GM23338 (cell line): Measurements from ENCODE around the gene ARHGEF37. TPM values are rescaled to one million over a fixed set of nuclear protein-coding genes. Genes with fewer than 3 reads are reported as not detected.

Experiments used
- ATAC-seq: fragments of 200-7000 bp; cut with Tn5 transposase; 3 replicates; pipeline ENCODE4 v1.9.1; 2020
- DNase-seq: peaks from one replicate; pipeline ENCODE4 v3.0.0-alpha.2; 2015; ENCODE audit warnings: low spot score
- H2AFZ ChIP-seq: fragments of 200-600 bp; sonication (generic); 2 replicates; pipeline ENCODE4 v1.8.0; 2016; ENCODE audit warnings: antibody characterized with exemption, mild to moderate bottlenecking, moderate library complexity
- H3F3A ChIP-seq: fragments of 200-600 bp; sonication (generic); replicated peaks from 2 replicates; pipeline ENCODE4 v1.8.0; 2017; ENCODE audit warnings: antibody characterized with exemption, mixed run types, low read depth
- H3K27ac ChIP-seq: fragments of 200-600 bp; sonication (generic); 2 replicates; pipeline ENCODE4 v1.6.1; 2016; ENCODE audit warnings: low read depth
- H3K27me3 ChIP-seq: fragments of 200-600 bp; sonication (generic); 2 replicates; pipeline ENCODE4 v1.8.0; 2016; ENCODE audit warnings: mild to moderate bottlenecking, mixed run types, moderate library complexity; ENCODE audit not compliant: insufficient read depth
- H3K36me3 ChIP-seq: fragments of 200-600 bp; sonication (generic); 2 replicates; pipeline ENCODE4 v1.8.0; 2016; ENCODE audit warnings: mild to moderate bottlenecking; ENCODE audit not compliant: insufficient read depth
- H3K4me1 ChIP-seq: fragments of 200-600 bp; sonication (generic); 2 replicates; pipeline ENCODE4 v1.8.0; 2016; ENCODE audit warnings: mild to moderate bottlenecking, moderate library complexity; ENCODE audit not compliant: insufficient read depth
- H3K4me2 ChIP-seq: fragments of 200-600 bp; sonication (generic); 2 replicates; pipeline ENCODE4 v1.7.1; 2017; ENCODE audit warnings: mixed run types
- H3K4me3 ChIP-seq: fragments of 200-600 bp; sonication (generic); 2 replicates; pipeline ENCODE4 v1.6.1; 2016; ENCODE audit warnings: mixed run types
- H3K79me2 ChIP-seq: fragments of 200-600 bp; sonication (generic); replicated peaks from 2 replicates; pipeline ENCODE4 v1.8.0; 2017; ENCODE audit warnings: mild to moderate bottlenecking; ENCODE audit not compliant: insufficient read depth
- H3K9me2 ChIP-seq: fragments of 200-600 bp; sonication (generic); 2 replicates; pipeline ENCODE4 v1.8.0; 2017; ENCODE audit not compliant: insufficient read depth
- H4K20me1 ChIP-seq: fragments of 200-600 bp; sonication (generic); replicated peaks from 2 replicates; pipeline ENCODE4 v1.8.0; 2017; ENCODE audit warnings: mild to moderate bottlenecking; ENCODE audit not compliant: insufficient read depth
- H3K27ac Mint-ChIP-seq: 2 replicates; pipeline ENCODE4 v1.8.0; 2020; ENCODE audit warnings: inconsistent platforms, mild to moderate bottlenecking, moderate library complexity, mixed read lengths
- H3K27me3 Mint-ChIP-seq: 3 replicates; pipeline ENCODE4 v1.8.0; 2022; ENCODE audit warnings: low read depth, mild to moderate bottlenecking, moderate library complexity, mixed read lengths, inconsistent platforms; ENCODE audit not compliant: insufficient read depth, poor library complexity
- H3K36me3 Mint-ChIP-seq: 3 replicates; pipeline ENCODE4 v1.8.0; 2021; ENCODE audit warnings: low read depth, mild to moderate bottlenecking, inconsistent platforms, moderate library complexity, mixed read lengths
- H3K4me1 Mint-ChIP-seq: 3 replicates; pipeline ENCODE4 v1.8.0; 2020; ENCODE audit warnings: mild to moderate bottlenecking, inconsistent platforms, mixed read lengths
- H3K4me3 Mint-ChIP-seq: 3 replicates; pipeline ENCODE4 v1.8.0; 2021; ENCODE audit warnings: moderate library complexity, mild to moderate bottlenecking, inconsistent platforms, mixed read lengths
- H3K9me3 Mint-ChIP-seq: 3 replicates; pipeline ENCODE4 v1.8.0; 2020; ENCODE audit warnings: moderate library complexity, mild to moderate bottlenecking, inconsistent platforms, mixed read lengths
- CREB1 ChIP-seq: fragments of 250-450 bp; sonication (Bioruptor Pico); IDR thresholded peaks from 2 replicates; pipeline ENCODE4 v1.5.0; 2020; ENCODE audit warnings: low read depth, mild to moderate bottlenecking, moderate library complexity
- EZH2 ChIP-seq: fragments of 200-600 bp; sonication (generic); IDR thresholded peaks from one replicate; pipeline ENCODE4 v1.8.0; 2017; ENCODE audit warnings: antibody characterized with exemption, mild to moderate bottlenecking, low read depth; ENCODE audit not compliant: unreplicated experiment
- EZH2phosphoT487 ChIP-seq: fragments of 200-600 bp; sonication (generic); IDR thresholded peaks from one replicate; pipeline ENCODE4 v1.8.1; 2018; ENCODE audit warnings: antibody characterized with exemption; ENCODE audit not compliant: unreplicated experiment
- JUNB ChIP-seq: IDR thresholded peaks from one replicate; pipeline ENCODE4 v1.6.1; 2016; ENCODE audit warnings: antibody characterized with exemption; ENCODE audit not compliant: unreplicated experiment
- NANOG ChIP-seq: IDR thresholded peaks from 2 replicates; pipeline ENCODE4 v1.6.1; 2016; ENCODE audit warnings: antibody characterized with exemption, borderline replicate concordance
- POLR2AphosphoS5 ChIP-seq: IDR thresholded peaks from 2 replicates; pipeline ENCODE4 v1.6.1; 2016; ENCODE audit warnings: antibody characterized with exemption, low read depth
- STAT1 ChIP-seq: IDR thresholded peaks from one replicate; pipeline ENCODE4 v1.6.1; 2016; ENCODE audit warnings: antibody characterized with exemption; ENCODE audit not compliant: unreplicated experiment
- ZNF114 ChIP-seq: fragments of 250-450 bp; sonication (Bioruptor Pico); IDR thresholded peaks from 2 replicates; pipeline ENCODE4 v1.5.0; 2020; ENCODE audit warnings: mild to moderate bottlenecking, moderate library complexity
- ZNF331 ChIP-seq: fragments of 250-450 bp; sonication (Bioruptor Pico); IDR thresholded peaks from 2 replicates; pipeline ENCODE4 v1.5.0; 2020; ENCODE audit warnings: low read depth, mild to moderate bottlenecking, moderate library complexity
- polyA plus RNA-seq: library from polyadenylated mRNA; unstranded; fragments of >200 nt; fragmentation: Nextera tagmentation; extraction: Ambion mirVana; gene quantifications from 2 replicates; pipeline ENCODE4 v1.2.1, GENCODE V29; 2016
- total RNA-seq: library from RNA; depleted of rRNA; stranded (reverse); fragments of >200 nt; shearing (Covaris generic); gene quantifications from 2 replicates; pipeline ENCODE4 v1.2.3, GENCODE V29; 2014
- TF ChIP-seq, protein P1 (sequence below): IDR thresholded peaks from 2 replicates; pipeline ENCODE4 v1.6.1; 2016; ENCODE audit warnings: antibody characterized with exemption
- TF ChIP-seq, protein P2 (sequence below): fragments of 250-450 bp; sonication (Bioruptor Pico); IDR thresholded peaks from 2 replicates; pipeline ENCODE4 v1.5.0; 2020; ENCODE audit warnings: mild to moderate bottlenecking, moderate library complexity
- TF ChIP-seq, protein P3 (sequence below): IDR thresholded peaks from one replicate; pipeline ENCODE4 v1.6.1; 2018; ENCODE audit warnings: antibody characterized with exemption; ENCODE audit not compliant: unreplicated experiment
- TF ChIP-seq, protein P4 (sequence below), 2 experiments: fragments of 200-600 bp in 1 of 2; sonication (generic) in 1 of 2; conservative IDR thresholded peaks; 2 replicates each; pipeline versions ENCODE4 v1.5.1 to v1.6.1; 2016 to 2017; ENCODE audit warnings: antibody characterized with exemption in 2 of 2, low read depth in 2 of 2, mild to moderate bottlenecking in 2 of 2, moderate library complexity in 1 of 2

ARHGEF37 gene
- total and polyA plus RNA-seq, 2 experiments from 2014 or later: 0.14 to 0.79 TPM

DNA sequence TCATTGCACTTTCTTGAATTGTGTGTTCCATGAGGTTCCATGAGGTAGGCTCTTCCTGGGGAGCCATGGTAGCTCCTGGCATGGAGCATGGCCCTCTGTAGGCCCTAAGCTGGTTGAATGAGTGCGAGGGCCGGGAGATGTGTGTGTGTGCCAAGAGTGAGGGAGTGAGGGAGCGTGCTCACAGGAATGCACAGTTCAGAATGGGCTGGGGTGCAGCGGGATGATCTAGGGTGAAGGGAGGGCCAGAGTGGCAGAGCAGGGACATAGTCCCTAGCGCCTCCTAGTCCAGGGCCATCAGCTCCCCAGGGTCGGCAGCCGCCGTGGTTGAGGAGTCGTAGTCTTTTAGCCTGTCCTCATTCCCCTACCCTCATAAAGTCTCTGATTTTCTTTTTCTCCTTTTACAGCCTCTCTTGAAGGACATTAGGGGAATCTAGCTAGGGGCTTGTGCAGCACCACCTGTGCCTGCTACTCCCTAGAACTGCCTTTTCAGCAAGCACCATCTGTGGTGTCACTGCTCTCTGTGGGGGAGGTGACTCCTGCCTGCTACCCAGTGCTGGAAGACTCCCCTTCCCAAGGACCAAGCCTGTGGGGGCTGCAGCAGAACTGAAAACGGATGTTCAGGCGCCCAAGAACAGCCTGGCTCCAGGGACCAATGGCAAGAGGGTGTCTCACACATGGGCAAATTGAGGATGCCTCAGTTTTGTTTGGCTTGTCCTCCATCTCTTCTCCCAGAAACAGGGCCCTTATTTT lies 83.5 kb downstream of the ARHGEF37 start:
- Histone ChIP-seq H3K4me3 (no peak overlapping the region), H3K79me2 (no peaks in the 10 kb centered on the region), H3K27ac (no peak overlapping the region), H3F3A (no peaks in the 10 kb centered on the region), H2AFZ (no peak overlapping the region), H4K20me1 (no peaks in the 10 kb centered on the region), H3K36me3 (no peaks in the 10 kb centered on the region), H3K27me3 (no peaks in the 10 kb centered on the region), H3K4me2 (no peak overlapping the region), H3K9me2 (no peaks in the 10 kb centered on the region), H3K4me1 (no peaks in the 10 kb centered on the region)
- peaks cover 4% of the 10 kb centered on the region; the same call in 2 of the 3 replicates for H3K36me3 Mint-ChIP-seq
- H3K4me1 Mint-ChIP-seq: no peaks in the 10 kb centered on the region; the same call in 2 of the 3 replicates
- H3K27me3 Mint-ChIP-seq: peaks cover 4% of the 10 kb centered on the region
- H3K27ac Mint-ChIP-seq: no peak overlapping the region
- H3K4me3 Mint-ChIP-seq: no peak overlapping the region
- no peak for DNase-seq
- no peak for TF ChIP-seq ZNF331 (CRISPR knock-in tag)
- no peak for TF ChIP-seq ZNF114 (CRISPR knock-in tag)
- TF ChIP-seq, protein P1, sequence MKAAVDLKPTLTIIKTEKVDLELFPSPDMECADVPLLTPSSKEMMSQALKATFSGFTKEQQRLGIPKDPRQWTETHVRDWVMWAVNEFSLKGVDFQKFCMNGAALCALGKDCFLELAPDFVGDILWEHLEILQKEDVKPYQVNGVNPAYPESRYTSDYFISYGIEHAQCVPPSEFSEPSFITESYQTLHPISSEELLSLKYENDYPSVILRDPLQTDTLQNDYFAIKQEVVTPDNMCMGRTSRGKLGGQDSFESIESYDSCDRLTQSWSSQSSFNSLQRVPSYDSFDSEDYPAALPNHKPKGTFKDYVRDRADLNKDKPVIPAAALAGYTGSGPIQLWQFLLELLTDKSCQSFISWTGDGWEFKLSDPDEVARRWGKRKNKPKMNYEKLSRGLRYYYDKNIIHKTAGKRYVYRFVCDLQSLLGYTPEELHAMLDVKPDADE: no peak
- TF ChIP-seq, protein P2, sequence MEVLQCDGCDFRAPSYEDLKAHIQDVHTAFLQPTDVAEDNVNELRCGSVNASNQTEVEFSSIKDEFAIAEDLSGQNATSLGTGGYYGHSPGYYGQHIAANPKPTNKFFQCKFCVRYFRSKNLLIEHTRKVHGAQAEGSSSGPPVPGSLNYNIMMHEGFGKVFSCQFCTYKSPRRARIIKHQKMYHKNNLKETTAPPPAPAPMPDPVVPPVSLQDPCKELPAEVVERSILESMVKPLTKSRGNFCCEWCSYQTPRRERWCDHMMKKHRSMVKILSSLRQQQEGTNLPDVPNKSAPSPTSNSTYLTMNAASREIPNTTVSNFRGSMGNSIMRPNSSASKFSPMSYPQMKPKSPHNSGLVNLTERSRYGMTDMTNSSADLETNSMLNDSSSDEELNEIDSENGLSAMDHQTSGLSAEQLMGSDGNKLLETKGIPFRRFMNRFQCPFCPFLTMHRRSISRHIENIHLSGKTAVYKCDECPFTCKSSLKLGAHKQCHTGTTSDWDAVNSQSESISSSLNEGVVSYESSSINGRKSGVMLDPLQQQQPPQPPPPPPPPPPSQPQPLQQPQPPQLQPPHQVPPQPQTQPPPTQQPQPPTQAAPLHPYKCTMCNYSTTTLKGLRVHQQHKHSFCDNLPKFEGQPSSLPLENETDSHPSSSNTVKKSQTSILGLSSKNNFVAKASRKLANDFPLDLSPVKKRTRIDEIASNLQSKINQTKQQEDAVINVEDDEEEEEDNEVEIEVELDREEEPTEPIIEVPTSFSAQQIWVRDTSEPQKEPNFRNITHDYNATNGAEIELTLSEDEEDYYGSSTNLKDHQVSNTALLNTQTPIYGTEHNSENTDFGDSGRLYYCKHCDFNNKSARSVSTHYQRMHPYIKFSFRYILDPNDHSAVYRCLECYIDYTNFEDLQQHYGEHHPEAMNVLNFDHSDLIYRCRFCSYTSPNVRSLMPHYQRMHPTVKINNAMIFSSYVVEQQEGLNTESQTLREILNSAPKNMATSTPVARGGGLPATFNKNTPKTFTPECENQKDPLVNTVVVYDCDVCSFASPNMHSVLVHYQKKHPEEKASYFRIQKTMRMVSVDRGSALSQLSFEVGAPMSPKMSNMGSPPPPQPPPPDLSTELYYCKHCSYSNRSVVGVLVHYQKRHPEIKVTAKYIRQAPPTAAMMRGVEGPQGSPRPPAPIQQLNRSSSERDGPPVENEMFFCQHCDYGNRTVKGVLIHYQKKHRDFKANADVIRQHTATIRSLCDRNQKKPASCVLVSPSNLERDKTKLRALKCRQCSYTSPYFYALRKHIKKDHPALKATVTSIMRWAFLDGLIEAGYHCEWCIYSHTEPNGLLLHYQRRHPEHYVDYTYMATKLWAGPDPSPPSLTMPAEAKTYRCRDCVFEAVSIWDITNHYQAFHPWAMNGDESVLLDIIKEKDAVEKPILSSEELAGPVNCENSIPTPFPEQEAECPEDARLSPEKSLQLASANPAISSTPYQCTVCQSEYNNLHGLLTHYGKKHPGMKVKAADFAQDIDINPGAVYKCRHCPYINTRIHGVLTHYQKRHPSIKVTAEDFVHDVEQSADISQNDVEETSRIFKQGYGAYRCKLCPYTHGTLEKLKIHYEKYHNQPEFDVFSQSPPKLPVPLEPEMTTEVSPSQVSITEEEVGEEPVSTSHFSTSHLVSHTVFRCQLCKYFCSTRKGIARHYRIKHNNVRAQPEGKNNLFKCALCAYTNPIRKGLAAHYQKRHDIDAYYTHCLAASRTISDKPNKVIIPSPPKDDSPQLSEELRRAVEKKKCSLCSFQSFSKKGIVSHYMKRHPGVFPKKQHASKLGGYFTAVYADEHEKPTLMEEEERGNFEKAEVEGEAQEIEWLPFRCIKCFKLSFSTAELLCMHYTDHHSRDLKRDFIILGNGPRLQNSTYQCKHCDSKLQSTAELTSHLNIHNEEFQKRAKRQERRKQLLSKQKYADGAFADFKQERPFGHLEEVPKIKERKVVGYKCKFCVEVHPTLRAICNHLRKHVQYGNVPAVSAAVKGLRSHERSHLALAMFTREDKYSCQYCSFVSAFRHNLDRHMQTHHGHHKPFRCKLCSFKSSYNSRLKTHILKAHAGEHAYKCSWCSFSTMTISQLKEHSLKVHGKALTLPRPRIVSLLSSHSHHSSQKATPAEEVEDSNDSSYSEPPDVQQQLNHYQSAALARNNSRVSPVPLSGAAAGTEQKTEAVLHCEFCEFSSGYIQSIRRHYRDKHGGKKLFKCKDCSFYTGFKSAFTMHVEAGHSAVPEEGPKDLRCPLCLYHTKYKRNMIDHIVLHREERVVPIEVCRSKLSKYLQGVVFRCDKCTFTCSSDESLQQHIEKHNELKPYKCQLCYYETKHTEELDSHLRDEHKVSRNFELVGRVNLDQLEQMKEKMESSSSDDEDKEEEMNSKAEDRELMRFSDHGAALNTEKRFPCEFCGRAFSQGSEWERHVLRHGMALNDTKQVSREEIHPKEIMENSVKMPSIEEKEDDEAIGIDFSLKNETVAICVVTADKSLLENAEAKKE (CRISPR knock-in tag): no peak
- no peak for TF ChIP-seq CREB1
- no peak for TF ChIP-seq STAT1
- TF ChIP-seq EZH2: no peak
- TF ChIP-seq, protein P3, sequence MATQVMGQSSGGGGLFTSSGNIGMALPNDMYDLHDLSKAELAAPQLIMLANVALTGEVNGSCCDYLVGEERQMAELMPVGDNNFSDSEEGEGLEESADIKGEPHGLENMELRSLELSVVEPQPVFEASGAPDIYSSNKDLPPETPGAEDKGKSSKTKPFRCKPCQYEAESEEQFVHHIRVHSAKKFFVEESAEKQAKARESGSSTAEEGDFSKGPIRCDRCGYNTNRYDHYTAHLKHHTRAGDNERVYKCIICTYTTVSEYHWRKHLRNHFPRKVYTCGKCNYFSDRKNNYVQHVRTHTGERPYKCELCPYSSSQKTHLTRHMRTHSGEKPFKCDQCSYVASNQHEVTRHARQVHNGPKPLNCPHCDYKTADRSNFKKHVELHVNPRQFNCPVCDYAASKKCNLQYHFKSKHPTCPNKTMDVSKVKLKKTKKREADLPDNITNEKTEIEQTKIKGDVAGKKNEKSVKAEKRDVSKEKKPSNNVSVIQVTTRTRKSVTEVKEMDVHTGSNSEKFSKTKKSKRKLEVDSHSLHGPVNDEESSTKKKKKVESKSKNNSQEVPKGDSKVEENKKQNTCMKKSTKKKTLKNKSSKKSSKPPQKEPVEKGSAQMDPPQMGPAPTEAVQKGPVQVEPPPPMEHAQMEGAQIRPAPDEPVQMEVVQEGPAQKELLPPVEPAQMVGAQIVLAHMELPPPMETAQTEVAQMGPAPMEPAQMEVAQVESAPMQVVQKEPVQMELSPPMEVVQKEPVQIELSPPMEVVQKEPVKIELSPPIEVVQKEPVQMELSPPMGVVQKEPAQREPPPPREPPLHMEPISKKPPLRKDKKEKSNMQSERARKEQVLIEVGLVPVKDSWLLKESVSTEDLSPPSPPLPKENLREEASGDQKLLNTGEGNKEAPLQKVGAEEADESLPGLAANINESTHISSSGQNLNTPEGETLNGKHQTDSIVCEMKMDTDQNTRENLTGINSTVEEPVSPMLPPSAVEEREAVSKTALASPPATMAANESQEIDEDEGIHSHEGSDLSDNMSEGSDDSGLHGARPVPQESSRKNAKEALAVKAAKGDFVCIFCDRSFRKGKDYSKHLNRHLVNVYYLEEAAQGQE: no peak
- TF ChIP-seq, protein P4, sequence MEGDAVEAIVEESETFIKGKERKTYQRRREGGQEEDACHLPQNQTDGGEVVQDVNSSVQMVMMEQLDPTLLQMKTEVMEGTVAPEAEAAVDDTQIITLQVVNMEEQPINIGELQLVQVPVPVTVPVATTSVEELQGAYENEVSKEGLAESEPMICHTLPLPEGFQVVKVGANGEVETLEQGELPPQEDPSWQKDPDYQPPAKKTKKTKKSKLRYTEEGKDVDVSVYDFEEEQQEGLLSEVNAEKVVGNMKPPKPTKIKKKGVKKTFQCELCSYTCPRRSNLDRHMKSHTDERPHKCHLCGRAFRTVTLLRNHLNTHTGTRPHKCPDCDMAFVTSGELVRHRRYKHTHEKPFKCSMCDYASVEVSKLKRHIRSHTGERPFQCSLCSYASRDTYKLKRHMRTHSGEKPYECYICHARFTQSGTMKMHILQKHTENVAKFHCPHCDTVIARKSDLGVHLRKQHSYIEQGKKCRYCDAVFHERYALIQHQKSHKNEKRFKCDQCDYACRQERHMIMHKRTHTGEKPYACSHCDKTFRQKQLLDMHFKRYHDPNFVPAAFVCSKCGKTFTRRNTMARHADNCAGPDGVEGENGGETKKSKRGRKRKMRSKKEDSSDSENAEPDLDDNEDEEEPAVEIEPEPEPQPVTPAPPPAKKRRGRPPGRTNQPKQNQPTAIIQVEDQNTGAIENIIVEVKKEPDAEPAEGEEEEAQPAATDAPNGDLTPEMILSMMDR (conservative IDR thresholded peaks at IDR 0.05; ENCODE audit: low read depth in 2 of 2): no peak
- no peak for TF ChIP-seq NANOG
- TF ChIP-seq POLR2AphosphoS5: no peak
- TF ChIP-seq JUNB: no peak
- TF ChIP-seq EZH2phosphoT487: no peak
- ATAC-seq: no peak
- H3K9me3 Mint-ChIP-seq: peaks cover 17% of the 10 kb centered on the region; the same call in 2 of the 3 replicates
